ENCODE results near the gene GOLPH3.

Gene GOLPH3

DNA sequence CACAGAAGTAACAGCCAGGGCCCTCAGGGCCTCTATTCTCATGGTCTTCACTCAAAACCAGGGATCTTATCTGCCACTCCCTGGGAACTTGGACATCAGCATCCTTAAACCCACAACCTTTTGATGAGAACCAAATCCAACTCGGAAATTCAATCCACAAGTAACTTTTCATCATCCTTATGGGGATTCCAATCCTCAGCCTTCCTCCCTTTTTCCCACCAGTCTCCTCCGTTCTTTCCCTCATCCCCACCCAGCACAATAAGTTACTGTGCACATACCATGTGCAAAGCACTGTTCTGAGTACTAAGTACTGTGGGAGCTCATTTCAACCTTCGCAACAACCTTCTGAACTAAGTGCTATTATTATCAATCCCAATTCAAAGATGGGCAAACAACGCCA lies 17.0 kb downstream of the GOLPH3 start:
- Histone ChIP-seq H3K9me3 (ENCODE audit: control insufficient read depth in 2 of 2, low read length in 2 of 2) (no peaks in the 10 kb centered on the region), H3K9ac (ENCODE audit: low read depth in 1 of 2, low read length in 2 of 2) (no peak overlapping the region), H3K27me3 (ENCODE audit: control insufficient read depth in 2 of 2, insufficient read depth in 2 of 2, low read length in 2 of 2) (no peaks in the 10 kb centered on the region), H3K36me3 (ENCODE audit: control insufficient read depth in 2 of 2, insufficient read depth in 2 of 2, low read length in 2 of 2) (peaks cover 3% of the 10 kb centered on the region in 2 donors), H3K27ac (ENCODE audit: low read depth in 2 of 2, low read length in 2 of 2) (no peak overlapping the region), H3K4me1 (ENCODE audit: control insufficient read depth in 2 of 2, insufficient read depth in 2 of 2, low read length in 2 of 2) (peaks cover 0 to 3% of the 10 kb centered on the region in 2 donors), H3K4me3 (ENCODE audit: low read length in 2 of 2) (no peak overlapping the region)

DNA sequence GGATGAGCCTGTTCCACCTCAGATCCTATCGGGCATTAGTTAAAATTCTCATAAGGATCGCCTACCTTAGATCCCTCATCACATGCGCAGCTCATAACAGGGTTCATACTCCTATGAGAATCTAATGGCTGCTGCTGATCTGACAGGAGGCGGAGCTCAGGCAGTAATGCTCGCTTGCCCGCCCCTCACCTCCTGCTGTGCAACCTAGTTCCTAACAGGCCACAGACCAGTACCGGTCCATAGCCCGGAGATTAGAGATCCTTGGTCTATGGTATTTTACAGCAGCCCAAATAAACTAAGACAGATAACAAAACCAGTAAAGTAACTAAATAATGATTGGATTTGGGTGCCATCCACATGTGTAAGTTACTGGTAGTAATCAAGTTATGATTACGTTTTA lies 17.5 kb downstream of the GOLPH3 start:
- peaks cover 0 to 3% of the 10 kb centered on the region in 2 donors for H3K4me1 ChIP-seq (ENCODE audit: control insufficient read depth in 2 of 2, insufficient read depth in 2 of 2, low read length in 2 of 2)

DNA sequence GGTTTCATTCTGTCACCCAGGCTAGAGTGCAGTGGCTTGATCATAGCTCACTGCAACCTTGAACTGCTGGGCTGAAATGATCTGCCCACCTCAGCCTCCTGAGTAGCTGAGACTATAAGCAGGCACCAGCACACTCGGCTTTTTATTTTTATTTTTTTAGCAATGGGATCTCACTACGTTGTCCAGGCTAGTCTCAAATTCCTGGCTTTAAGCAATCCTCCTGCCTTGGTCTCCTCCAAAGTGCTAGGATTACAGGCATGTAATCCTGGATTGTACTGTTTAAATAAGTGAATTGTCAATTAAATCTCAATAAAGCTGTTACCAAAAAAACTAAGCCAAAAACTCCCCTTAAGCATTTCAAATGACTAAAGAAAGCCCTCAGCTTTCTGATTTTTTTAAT lies 18.9 kb downstream of the GOLPH3 start:
- no peaks in the 10 kb centered on the region for H3K9me3 ChIP-seq (ENCODE audit: control insufficient read depth in 2 of 2, low read length in 2 of 2)
- H3K36me3 ChIP-seq (ENCODE audit: control insufficient read depth in 2 of 2, insufficient read depth in 2 of 2, low read length in 2 of 2) = peaks cover 3% of the 10 kb centered on the region in 2 donors
- H3K4me3 ChIP-seq (ENCODE audit: low read length in 2 of 2) = no peak overlapping the region
- H3K9ac ChIP-seq (ENCODE audit: low read depth in 1 of 2, low read length in 2 of 2) = no peak overlapping the region
- no peaks in the 10 kb centered on the region for H3K27me3 ChIP-seq (ENCODE audit: control insufficient read depth in 2 of 2, insufficient read depth in 2 of 2, low read length in 2 of 2)
- H3K27ac ChIP-seq (ENCODE audit: low read depth in 2 of 2, low read length in 2 of 2) = no peak overlapping the region
- H3K4me1 ChIP-seq (ENCODE audit: control insufficient read depth in 2 of 2, insufficient read depth in 2 of 2, low read length in 2 of 2) = peaks cover 0 to 3% of the 10 kb centered on the region in 2 donors

More for the DNA sequence above, 17.5 kb downstream of the GOLPH3 start:
- no peak overlapping the region for H3K27ac ChIP-seq (ENCODE audit: low read depth in 2 of 2, low read length in 2 of 2)
- peaks cover 3% of the 10 kb centered on the region in 2 donors for H3K36me3 ChIP-seq (ENCODE audit: control insufficient read depth in 2 of 2, insufficient read depth in 2 of 2, low read length in 2 of 2)
- no peaks in the 10 kb centered on the region for H3K9me3 ChIP-seq (ENCODE audit: control insufficient read depth in 2 of 2, low read length in 2 of 2)
- H3K27me3 ChIP-seq (ENCODE audit: control insufficient read depth in 2 of 2, insufficient read depth in 2 of 2, low read length in 2 of 2) = no peaks in the 10 kb centered on the region
- no peak overlapping the region for H3K4me3 ChIP-seq (ENCODE audit: low read length in 2 of 2)
- no peak overlapping the region for H3K9ac ChIP-seq (ENCODE audit: low read depth in 1 of 2, low read length in 2 of 2)

DNA sequence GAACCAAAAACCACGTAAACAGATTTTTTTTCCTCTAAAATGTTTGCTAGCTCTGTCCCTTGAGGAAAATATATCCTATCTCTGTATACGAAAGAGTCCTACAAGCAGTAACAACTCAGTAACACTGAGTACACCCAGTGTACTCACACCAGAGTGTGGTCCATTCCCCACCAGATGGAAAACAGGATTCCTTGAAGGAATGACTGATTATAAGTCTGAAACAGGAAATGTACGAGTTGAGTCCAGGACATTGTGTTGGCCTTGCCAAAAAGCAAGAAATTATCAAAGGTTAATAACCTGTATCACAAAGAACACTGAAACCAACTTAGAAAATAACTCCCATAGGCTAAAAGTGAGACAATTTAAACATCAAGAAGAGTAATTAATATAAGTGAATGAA lies 20.4 kb downstream of the GOLPH3 start:
- Histone ChIP-seq H3K36me3 (ENCODE audit: control insufficient read depth in 2 of 2, insufficient read depth in 2 of 2, low read length in 2 of 2) (peaks cover 3 to 5% of the 10 kb centered on the region in 2 donors), H3K9ac (ENCODE audit: low read depth in 1 of 2, low read length in 2 of 2) (no peak overlapping the region), H3K4me3 (ENCODE audit: low read length in 2 of 2) (no peak overlapping the region), H3K27ac (ENCODE audit: low read depth in 2 of 2, low read length in 2 of 2) (no peak overlapping the region), H3K4me1 (ENCODE audit: control insufficient read depth in 2 of 2, insufficient read depth in 2 of 2, low read length in 2 of 2) (peaks cover 0 to 3% of the 10 kb centered on the region in 2 donors), H3K27me3 (ENCODE audit: control insufficient read depth in 2 of 2, insufficient read depth in 2 of 2, low read length in 2 of 2) (no peaks in the 10 kb centered on the region), H3K9me3 (ENCODE audit: control insufficient read depth in 2 of 2, low read length in 2 of 2) (no peaks in the 10 kb centered on the region)

DNA sequence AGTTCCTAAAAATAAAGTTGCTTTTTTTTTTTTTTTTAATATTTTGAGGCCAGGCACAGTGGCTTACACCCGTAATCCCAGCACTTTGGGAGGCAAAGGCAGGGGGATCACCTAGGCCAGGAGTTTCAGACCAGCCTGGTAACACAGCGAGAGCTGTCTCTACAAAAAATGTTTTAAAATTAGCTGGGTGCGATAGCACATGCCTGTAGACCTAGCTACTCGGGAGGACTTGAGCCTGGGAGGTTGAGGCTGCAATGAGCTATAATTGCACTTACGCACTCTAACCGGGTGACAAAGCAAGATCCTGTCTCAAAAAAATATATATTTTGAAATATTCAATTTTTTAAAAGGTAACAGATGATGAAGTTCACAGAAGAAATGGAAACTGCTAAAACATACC lies 22.9 kb downstream of the GOLPH3 start:
- Histone ChIP-seq H3K27ac (ENCODE audit: low read depth in 2 of 2, low read length in 2 of 2) (no peak overlapping the region), H3K36me3 (ENCODE audit: control insufficient read depth in 2 of 2, insufficient read depth in 2 of 2, low read length in 2 of 2) (peaks cover 0 to 3% of the 10 kb centered on the region in 2 donors), H3K4me3 (ENCODE audit: low read length in 2 of 2) (no peak overlapping the region), H3K9me3 (ENCODE audit: control insufficient read depth in 2 of 2, low read length in 2 of 2) (no peaks in the 10 kb centered on the region), H3K27me3 (ENCODE audit: control insufficient read depth in 2 of 2, insufficient read depth in 2 of 2, low read length in 2 of 2) (no peaks in the 10 kb centered on the region), H3K4me1 (ENCODE audit: control insufficient read depth in 2 of 2, insufficient read depth in 2 of 2, low read length in 2 of 2) (peaks cover 0 to 3% of the 10 kb centered on the region in 2 donors), H3K9ac (ENCODE audit: low read depth in 1 of 2, low read length in 2 of 2) (no peak overlapping the region)

DNA sequence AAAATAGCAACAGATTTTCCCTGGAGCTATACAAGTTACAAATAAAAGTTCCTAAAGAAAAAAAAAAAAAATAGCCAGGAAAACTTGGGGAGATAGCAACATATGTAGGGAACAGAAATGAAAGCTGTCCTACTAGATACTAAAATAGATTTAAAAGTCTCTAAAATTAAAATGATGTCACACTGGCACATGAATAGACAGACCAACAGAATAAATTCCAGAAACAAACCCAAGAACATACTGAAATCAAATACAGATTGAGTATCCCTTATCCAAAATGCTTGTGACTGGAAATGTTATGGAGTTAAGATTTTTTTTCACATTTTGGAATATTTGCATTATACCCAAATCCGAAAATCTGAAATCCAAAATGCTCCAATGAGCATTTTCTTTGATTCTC lies 23.8 kb downstream of the GOLPH3 start:
- no peak overlapping the region for H3K9ac ChIP-seq (ENCODE audit: low read depth in 1 of 2, low read length in 2 of 2)
- no peaks in the 10 kb centered on the region for H3K27me3 ChIP-seq (ENCODE audit: control insufficient read depth in 2 of 2, insufficient read depth in 2 of 2, low read length in 2 of 2)
- H3K9me3 ChIP-seq (ENCODE audit: control insufficient read depth in 2 of 2, low read length in 2 of 2) = no peaks in the 10 kb centered on the region
- H3K36me3 ChIP-seq (ENCODE audit: control insufficient read depth in 2 of 2, insufficient read depth in 2 of 2, low read length in 2 of 2) = peaks cover 0 to 3% of the 10 kb centered on the region in 2 donors
- peaks cover 6 to 7% of the 10 kb centered on the region in 2 donors for H3K4me1 ChIP-seq (ENCODE audit: control insufficient read depth in 2 of 2, insufficient read depth in 2 of 2, low read length in 2 of 2)
- no peak overlapping the region for H3K4me3 ChIP-seq (ENCODE audit: low read length in 2 of 2)
- H3K27ac ChIP-seq (ENCODE audit: low read depth in 2 of 2, low read length in 2 of 2) = no peak overlapping the region

DNA sequence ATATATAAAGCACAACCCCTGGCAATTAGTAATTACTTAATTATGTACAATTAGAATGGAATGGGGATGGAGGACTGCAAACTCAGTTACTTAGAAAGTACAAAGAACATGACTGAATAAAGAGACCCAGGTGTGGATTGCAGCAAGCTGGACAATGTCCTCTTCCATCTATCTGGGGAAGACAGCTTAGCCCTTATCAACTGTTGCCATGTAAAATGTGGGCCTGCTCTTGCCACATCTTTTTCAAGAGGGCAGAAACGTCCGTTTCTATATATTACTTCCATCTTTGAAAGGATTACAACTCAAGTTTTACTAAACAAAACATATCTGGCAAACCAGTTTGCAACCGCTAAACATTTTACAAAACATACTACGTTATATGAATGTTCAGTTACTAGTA lies 26.2 kb downstream of the GOLPH3 start:
- H3K4me1 ChIP-seq (ENCODE audit: control insufficient read depth in 2 of 2, insufficient read depth in 2 of 2, low read length in 2 of 2) = peaks cover 8% of the 10 kb centered on the region in 2 donors

DNA sequence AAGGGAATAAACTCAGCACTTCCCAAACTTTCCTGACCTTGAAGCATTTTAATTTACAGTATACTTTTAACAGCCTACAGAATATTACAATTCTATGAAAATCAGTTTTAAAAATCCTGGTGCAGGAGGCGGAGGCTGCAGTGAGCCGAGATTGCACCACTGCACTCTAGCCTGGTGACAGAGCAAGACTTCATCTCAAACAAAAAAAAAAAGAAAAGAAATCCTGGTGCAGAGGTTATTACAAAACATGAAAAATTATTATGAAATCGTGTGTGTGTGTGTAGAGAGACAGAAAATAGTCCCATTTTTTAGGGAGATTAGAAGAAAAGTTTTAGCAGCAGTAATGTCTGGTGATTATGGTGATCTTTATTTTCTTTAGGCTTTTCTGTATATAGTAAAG lies 26.9 kb downstream of the GOLPH3 start:
- H3K36me3 ChIP-seq (ENCODE audit: control insufficient read depth in 2 of 2, insufficient read depth in 2 of 2, low read length in 2 of 2) = peaks cover 0 to 3% of the 10 kb centered on the region in 2 donors
- H3K9ac ChIP-seq (ENCODE audit: low read depth in 1 of 2, low read length in 2 of 2) = no peak overlapping the region
- H3K4me3 ChIP-seq (ENCODE audit: low read length in 2 of 2) = no peak overlapping the region
- H3K27ac ChIP-seq (ENCODE audit: low read depth in 2 of 2, low read length in 2 of 2) = no peak overlapping the region
- H3K9me3 ChIP-seq (ENCODE audit: control insufficient read depth in 2 of 2, low read length in 2 of 2) = no peaks in the 10 kb centered on the region
- peaks cover 8% of the 10 kb centered on the region in 2 donors for H3K4me1 ChIP-seq (ENCODE audit: control insufficient read depth in 2 of 2, insufficient read depth in 2 of 2, low read length in 2 of 2)
- no peaks in the 10 kb centered on the region for H3K27me3 ChIP-seq (ENCODE audit: control insufficient read depth in 2 of 2, insufficient read depth in 2 of 2, low read length in 2 of 2)

More for the DNA sequence above, 26.2 kb downstream of the GOLPH3 start:
- Histone ChIP-seq H3K27me3 (ENCODE audit: control insufficient read depth in 2 of 2, insufficient read depth in 2 of 2, low read length in 2 of 2) (no peaks in the 10 kb centered on the region), H3K9ac (ENCODE audit: low read depth in 1 of 2, low read length in 2 of 2) (no peak overlapping the region), H3K9me3 (ENCODE audit: control insufficient read depth in 2 of 2, low read length in 2 of 2) (no peaks in the 10 kb centered on the region), H3K4me3 (ENCODE audit: low read length in 2 of 2) (no peak overlapping the region), H3K36me3 (ENCODE audit: control insufficient read depth in 2 of 2, insufficient read depth in 2 of 2, low read length in 2 of 2) (peaks cover 0 to 3% of the 10 kb centered on the region in 2 donors), H3K27ac (ENCODE audit: low read depth in 2 of 2, low read length in 2 of 2) (no peak overlapping the region)

DNA sequence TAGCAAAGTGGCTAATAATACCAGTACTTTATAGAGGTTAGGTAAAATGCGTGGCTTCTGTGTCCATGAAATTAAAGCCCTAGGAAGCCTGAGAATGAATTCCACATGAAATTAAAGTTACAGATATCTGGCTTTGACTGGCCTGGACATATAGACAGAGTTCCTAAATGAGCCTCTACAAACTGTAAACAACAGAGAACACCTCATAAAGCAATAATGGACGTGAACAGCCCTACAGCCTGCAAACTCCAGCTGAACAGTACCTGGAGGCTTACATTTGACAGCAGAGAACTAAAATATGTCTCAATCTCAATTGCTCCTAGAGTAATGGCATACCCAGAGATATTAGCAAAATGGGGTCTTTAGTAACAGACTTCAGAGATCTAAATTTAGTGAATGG lies 28.7 kb downstream of the GOLPH3 start:
- Histone ChIP-seq H3K9me3 (ENCODE audit: control insufficient read depth in 2 of 2, low read length in 2 of 2) (no peaks in the 10 kb centered on the region), H3K27me3 (ENCODE audit: control insufficient read depth in 2 of 2, insufficient read depth in 2 of 2, low read length in 2 of 2) (no peaks in the 10 kb centered on the region), H3K36me3 (ENCODE audit: control insufficient read depth in 2 of 2, insufficient read depth in 2 of 2, low read length in 2 of 2) (peaks cover 0 to 3% of the 10 kb centered on the region in 2 donors), H3K4me1 (ENCODE audit: control insufficient read depth in 2 of 2, insufficient read depth in 2 of 2, low read length in 2 of 2) (peaks cover 8% of the 10 kb centered on the region in 2 donors), H3K9ac (ENCODE audit: low read depth in 1 of 2, low read length in 2 of 2) (no peak overlapping the region), H3K27ac (ENCODE audit: low read depth in 2 of 2, low read length in 2 of 2) (no peak overlapping the region), H3K4me3 (ENCODE audit: low read length in 2 of 2) (no peak overlapping the region)

DNA sequence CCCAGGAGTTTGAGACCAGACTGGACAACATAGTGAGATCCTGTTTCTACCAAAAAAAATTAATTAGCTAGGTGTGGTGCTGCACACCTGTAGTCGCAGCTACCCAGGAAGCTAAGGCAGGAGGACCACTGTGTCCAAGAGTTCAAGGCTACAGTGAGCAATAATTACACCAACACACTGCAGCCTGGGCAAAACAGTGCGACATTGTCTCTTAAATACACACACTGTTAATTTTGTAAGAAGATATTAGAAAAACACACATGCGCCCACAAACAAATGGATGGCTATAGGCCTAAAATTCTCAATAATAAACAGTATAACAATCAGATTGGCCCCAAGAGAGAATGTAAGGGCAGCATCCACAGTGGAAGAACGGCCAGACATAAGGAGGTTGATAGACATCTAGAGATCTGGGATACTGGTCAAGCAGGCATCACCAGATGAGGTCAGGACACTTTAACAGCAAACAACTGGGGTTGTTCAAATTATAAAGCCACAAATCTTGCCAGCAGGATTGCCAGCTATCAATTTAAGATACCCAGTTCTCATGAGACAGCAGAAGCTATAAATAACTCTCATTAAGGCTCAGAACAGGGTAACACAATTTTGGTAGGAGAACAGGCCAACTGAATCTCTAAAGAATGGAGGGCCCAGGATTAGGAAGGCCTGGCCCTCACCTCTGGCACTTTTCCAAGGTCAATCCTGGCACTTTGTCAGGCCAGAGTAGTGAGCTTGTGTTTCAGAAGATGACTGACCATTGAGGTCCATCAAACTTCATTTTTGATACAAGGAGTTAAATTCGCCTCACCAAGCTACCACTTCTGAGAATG lies 29.5 kb downstream of the GOLPH3 start:
- H3K36me3 ChIP-seq (ENCODE audit: control insufficient read depth in 2 of 2, insufficient read depth in 2 of 2, low read length in 2 of 2) = peaks cover 0 to 3% of the 10 kb centered on the region in 2 donors
- H3K27ac ChIP-seq (ENCODE audit: low read depth in 2 of 2, low read length in 2 of 2) = no peak overlapping the region
- H3K9ac ChIP-seq (ENCODE audit: low read depth in 1 of 2, low read length in 2 of 2) = no peak overlapping the region
- no peaks in the 10 kb centered on the region for H3K9me3 ChIP-seq (ENCODE audit: control insufficient read depth in 2 of 2, low read length in 2 of 2)
- H3K4me1 ChIP-seq (ENCODE audit: control insufficient read depth in 2 of 2, insufficient read depth in 2 of 2, low read length in 2 of 2) = peaks cover 8% of the 10 kb centered on the region in 2 donors
- no peak overlapping the region for H3K4me3 ChIP-seq (ENCODE audit: low read length in 2 of 2)
- H3K27me3 ChIP-seq (ENCODE audit: control insufficient read depth in 2 of 2, insufficient read depth in 2 of 2, low read length in 2 of 2) = no peaks in the 10 kb centered on the region
